Measurements from ENCODE around the gene MSH5. TPM values are rescaled to one million over a fixed set of nuclear protein-coding genes. Genes with fewer than 3 reads are reported as not detected.
A peak's percentile ranks its signal among the peaks of the same experiment; 100 is the strongest.

MSH5 gene
- total RNA-seq, 1 experiment from 2014 or later: 156 TPM

GRCh38 chr6:31718265-31718664 is 21.5 kb upstream of the MSH5 start:
- peak; percentile 88 for DNase-seq
- Mint-ChIP-seq H3K27me3 (ENCODE audit: unreplicated experiment) (peaks cover 29% of the 10 kb centered on the region), H3K36me3 (ENCODE audit: insufficient read depth, unreplicated experiment) (peaks cover 7% of the 10 kb centered on the region), H3K4me3 (ENCODE audit: low read depth, unreplicated experiment) (no peak overlapping the region), H3K9me3 (ENCODE audit: low read depth, unreplicated experiment) (no peaks in the 10 kb centered on the region), H3K4me1 (ENCODE audit: low read depth, unreplicated experiment) (peaks cover 34% of the 10 kb centered on the region), H3K27ac (ENCODE audit: unreplicated experiment) (peak overlapping the region; percentile 26)
- intact Hi-C loops (cut with micrococcal nuclease; ENCODE audit: unreplicated experiment): no loop called here
- BruUV-seq (replicated peaks): no TSS peak
- TF ChIP-seq, protein P1, sequence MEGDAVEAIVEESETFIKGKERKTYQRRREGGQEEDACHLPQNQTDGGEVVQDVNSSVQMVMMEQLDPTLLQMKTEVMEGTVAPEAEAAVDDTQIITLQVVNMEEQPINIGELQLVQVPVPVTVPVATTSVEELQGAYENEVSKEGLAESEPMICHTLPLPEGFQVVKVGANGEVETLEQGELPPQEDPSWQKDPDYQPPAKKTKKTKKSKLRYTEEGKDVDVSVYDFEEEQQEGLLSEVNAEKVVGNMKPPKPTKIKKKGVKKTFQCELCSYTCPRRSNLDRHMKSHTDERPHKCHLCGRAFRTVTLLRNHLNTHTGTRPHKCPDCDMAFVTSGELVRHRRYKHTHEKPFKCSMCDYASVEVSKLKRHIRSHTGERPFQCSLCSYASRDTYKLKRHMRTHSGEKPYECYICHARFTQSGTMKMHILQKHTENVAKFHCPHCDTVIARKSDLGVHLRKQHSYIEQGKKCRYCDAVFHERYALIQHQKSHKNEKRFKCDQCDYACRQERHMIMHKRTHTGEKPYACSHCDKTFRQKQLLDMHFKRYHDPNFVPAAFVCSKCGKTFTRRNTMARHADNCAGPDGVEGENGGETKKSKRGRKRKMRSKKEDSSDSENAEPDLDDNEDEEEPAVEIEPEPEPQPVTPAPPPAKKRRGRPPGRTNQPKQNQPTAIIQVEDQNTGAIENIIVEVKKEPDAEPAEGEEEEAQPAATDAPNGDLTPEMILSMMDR (IDR thresholded peaks at IDR 0.05; ENCODE audit: unreplicated experiment): no peak
- CTCF ChIA-PET: no interaction called here

GRCh38 chr6:31719001-31719400 is 20.8 kb upstream of the MSH5 start:
- Mint-ChIP-seq H3K4me3 (ENCODE audit: low read depth, unreplicated experiment) (no peak overlapping the region), H3K9me3 (ENCODE audit: low read depth, unreplicated experiment) (no peaks in the 10 kb centered on the region), H3K36me3 (ENCODE audit: insufficient read depth, unreplicated experiment) (peaks cover 12% of the 10 kb centered on the region), H3K4me1 (ENCODE audit: low read depth, unreplicated experiment) (peaks cover 34% of the 10 kb centered on the region), H3K27me3 (ENCODE audit: unreplicated experiment) (peaks cover 22% of the 10 kb centered on the region), H3K27ac (ENCODE audit: unreplicated experiment) (peak overlapping the region; percentile 26)
- no TSS peak for BruUV-seq (replicated peaks)
- intact Hi-C loops (cut with micrococcal nuclease; ENCODE audit: unreplicated experiment): no loop called here
- CTCF ChIA-PET: interaction anchor here (0.5 kb wide), 1 partner anchor 68 kb away, joined by 6 read pairs; no protein-coding TSS in a partner anchor
- TF ChIP-seq, protein P1 (IDR thresholded peaks at IDR 0.05; ENCODE audit: unreplicated experiment): no peak
- DNase-seq: no peak

DNA sequence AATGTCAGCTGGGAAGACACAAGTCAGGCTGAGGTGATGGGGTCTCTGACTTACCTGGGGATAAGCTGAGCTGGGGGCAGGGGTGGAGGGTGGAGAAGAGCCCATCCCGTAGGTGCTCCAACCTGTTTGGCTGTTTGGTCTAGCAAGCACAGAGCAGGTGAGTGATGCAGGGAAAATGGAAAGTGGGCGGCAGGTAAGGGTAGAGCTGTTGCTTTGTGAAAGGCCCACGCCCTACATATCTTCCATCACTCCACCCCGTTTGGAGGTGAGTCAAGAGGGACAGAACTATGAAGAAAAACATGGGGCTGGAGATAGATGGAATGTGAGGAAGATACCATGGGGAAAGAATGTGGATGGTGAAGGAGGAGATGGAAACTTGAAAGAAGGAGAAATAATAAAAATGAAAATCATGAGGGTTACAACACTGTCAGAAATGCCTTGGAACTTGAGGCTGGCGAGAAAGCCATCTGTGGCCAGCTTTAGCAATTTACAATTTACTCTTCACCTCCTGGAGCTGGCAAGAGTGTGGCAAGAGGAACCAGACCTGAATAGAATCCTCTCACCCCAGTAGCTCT is 19.5 kb upstream of the MSH5 start:
- Mint-ChIP-seq H3K4me3 (ENCODE audit: low read depth, unreplicated experiment) (no peak overlapping the region), H3K9me3 (ENCODE audit: low read depth, unreplicated experiment) (no peaks in the 10 kb centered on the region)

GRCh38 chr6:31721351-31722020 is 18.3 kb upstream of the MSH5 start, which contains the start of gene LY6G6C:
LY6G6C (minus strand) TSS chr6:31721746; CDS start chr6:31721679, 67 bp downstream.
- Mint-ChIP-seq H3K4me1 (ENCODE audit: low read depth, unreplicated experiment) (peaks cover 34% of the 10 kb centered on the region), H3K9me3 (ENCODE audit: low read depth, unreplicated experiment) (no peaks in the 10 kb centered on the region), H3K36me3 (ENCODE audit: insufficient read depth, unreplicated experiment) (peaks cover 13% of the 10 kb centered on the region), H3K4me3 (ENCODE audit: low read depth, unreplicated experiment) (no peak within 1 kb of the TSS), H3K27ac (ENCODE audit: unreplicated experiment) (peak within 1 kb of the TSS; percentile 0), H3K27me3 (ENCODE audit: unreplicated experiment) (peaks cover 15% of the 10 kb centered on the region)
- no TSS peak for BruUV-seq (replicated peaks)
- intact Hi-C loops (cut with micrococcal nuclease; ENCODE audit: unreplicated experiment): no loop called here
- CTCF ChIA-PET: interaction anchor here (1.3 kb wide), 1 partner anchor 18 kb away, joined by 3 read pairs; the partner anchor contains the start of gene ABHD16A
- DNase-seq: no peak
- TF ChIP-seq, protein P1 (IDR thresholded peaks at IDR 0.05; ENCODE audit: unreplicated experiment): no peak

More for the DNA sequence above, 19.5 kb upstream of the MSH5 start:
- DNase-seq: no peak
- peaks cover 13% of the 10 kb centered on the region for H3K36me3 Mint-ChIP-seq (ENCODE audit: insufficient read depth, unreplicated experiment)
- H3K27me3 Mint-ChIP-seq (ENCODE audit: unreplicated experiment): peaks cover 15% of the 10 kb centered on the region
- no TSS peak for BruUV-seq (replicated peaks)
- TF ChIP-seq, protein P1 (IDR thresholded peaks at IDR 0.05; ENCODE audit: unreplicated experiment): no peak
- CTCF ChIA-PET: interaction anchor here (1.0 kb wide), 1 partner anchor 19 kb away, joined by 5 read pairs; the partner anchor contains the start of gene MSH5
- intact Hi-C loops (cut with micrococcal nuclease; ENCODE audit: unreplicated experiment): no loop called here
- H3K4me1 Mint-ChIP-seq (ENCODE audit: low read depth, unreplicated experiment): peaks cover 34% of the 10 kb centered on the region
- no peak overlapping the region for H3K27ac Mint-ChIP-seq (ENCODE audit: unreplicated experiment)

Data from Calu3 (cell line).